CD8-positive, alpha-beta memory T cell (primary cell): ENCODE results near the gene FRMD4A. TPM values are rescaled to one million over a fixed set of nuclear protein-coding genes. Genes with fewer than 3 reads are reported as not detected.

Experiments
- CTCF ChIA-PET: fragments of 350-600 bp; sonication (Branson Sonifier 250); formaldehyde crosslinking; loops from one replicate; lab custom pipeline; 2021; ENCODE audit warnings: antibody characterized with exemption; lab: Charles Lee
- POLR2A ChIA-PET: fragments of 350-600 bp; sonication (Branson Sonifier 250); formaldehyde crosslinking; loops from one replicate; lab custom pipeline; 2021; ENCODE audit warnings: antibody characterized with exemption; lab: Charles Lee
- DNase-seq, 5 donors: peaks; one replicate each; pipeline versions ENCODE4 v3.0.0 to v3.0.0-alpha.2; 2020 to 2022; ENCODE audit warnings: mixed read lengths in 1 of 5
- H3K27ac ChIP-seq: one replicate; pipeline ENCODE4 v1.7.0; 2013; ENCODE audit warnings: low read depth, mild to moderate bottlenecking, low read length, moderate library complexity
- H3K27me3 ChIP-seq: 2 replicates; pipeline ENCODE4 v1.7.0; 2013; ENCODE audit warnings: low read length, mild to moderate bottlenecking; ENCODE audit not compliant: insufficient read depth, poor library complexity, severe bottlenecking
- H3K36me3 ChIP-seq: 2 replicates; pipeline ENCODE4 v1.7.0; 2013; ENCODE audit warnings: mild to moderate bottlenecking, low read length, moderate library complexity; ENCODE audit not compliant: insufficient read depth
- H3K4me1 ChIP-seq: 2 replicates; pipeline ENCODE4 v1.7.0; 2013; ENCODE audit warnings: mild to moderate bottlenecking, low read length, moderate library complexity; ENCODE audit not compliant: insufficient read depth
- H3K4me3 ChIP-seq: 2 replicates; pipeline ENCODE4 v1.7.0; 2013; ENCODE audit warnings: mild to moderate bottlenecking, low read length
- H3K9me3 ChIP-seq: 2 replicates; pipeline ENCODE4 v1.7.0; 2013; ENCODE audit warnings: mild to moderate bottlenecking, low read length
- H3K27ac Mint-ChIP-seq, 8 donors: one replicate each; pipeline ENCODE4 v1.8.0; 2020 to 2021; ENCODE audit warnings: mixed read lengths in 8 of 8, mild to moderate bottlenecking in 6 of 8, inconsistent platforms in 3 of 8, moderate library complexity in 3 of 8
- H3K27me3 Mint-ChIP-seq, 2 donors: one replicate each; pipeline ENCODE4 v1.8.0; 2020 to 2021; ENCODE audit warnings: mixed read lengths in 2 of 2, mild to moderate bottlenecking in 1 of 2, moderate library complexity in 1 of 2
- H3K36me3 Mint-ChIP-seq, 3 donors: one replicate each; pipeline ENCODE4 v1.8.0; 2020 to 2021; ENCODE audit warnings: mixed read lengths in 3 of 3, inconsistent platforms in 1 of 3, mild to moderate bottlenecking in 1 of 3
- H3K4me1 Mint-ChIP-seq, 3 donors: one replicate each; pipeline ENCODE4 v1.8.0; 2020 to 2021; ENCODE audit warnings: mixed read lengths in 3 of 3, inconsistent platforms in 1 of 3, mild to moderate bottlenecking in 1 of 3
- H3K4me3 Mint-ChIP-seq, 7 donors: one replicate each; pipeline ENCODE4 v1.8.0; 2020 to 2021; ENCODE audit warnings: mixed read lengths in 7 of 7, mild to moderate bottlenecking in 6 of 7, moderate library complexity in 4 of 7, inconsistent platforms in 2 of 7
- H3K9me3 Mint-ChIP-seq, 5 donors: one replicate each; pipeline ENCODE4 v1.8.0; 2020 to 2022; ENCODE audit warnings: mixed read lengths in 5 of 5, mild to moderate bottlenecking in 3 of 5, moderate library complexity in 2 of 5, inconsistent platforms in 1 of 5
- polyA plus RNA-seq: library from polyadenylated mRNA; unstranded; fragments of 300-500 nt; fragmentation: Illumina TruSeq; gene quantifications from one replicate; pipeline ENCODE4 v1.2.3, GENCODE V29; 2021
- total RNA-seq, 2 experiments: library from RNA; stranded (reverse); gene quantifications; one replicate each; pipeline ENCODE4 v1.2.3, GENCODE V29; 2021

Gene FRMD4A
- total and polyA plus RNA-seq, 3 experiments from 2014 or later, result 0.21 to 2.7 (median 2.1) TPM

- Mint-ChIP-seq H3K4me3 (no peak overlapping the region), H3K36me3 (no peaks in the 10 kb centered on the region), H3K27me3 (peaks cover 6 to 32% of the 10 kb centered on the region in 2 donors), H3K9me3 (no peaks in the 10 kb centered on the region), H3K4me1 (peaks cover 3 to 11% (median 8%) of the 10 kb centered on the region in 3 donors), H3K27ac (no peak overlapping the region)
- Histone ChIP-seq H3K9me3 (no peaks in the 10 kb centered on the region), H3K27me3 (peaks cover 5% of the 10 kb centered on the region), H3K27ac (no peak overlapping the region), H3K36me3 (no peaks in the 10 kb centered on the region), H3K4me1 (peaks cover 3% of the 10 kb centered on the region), H3K4me3 (no peak overlapping the region)
- POLR2A ChIA-PET, result no interaction called here
- CTCF ChIA-PET, result no interaction called here
- DNase-seq, result peak; percentile 8 to 59 (median 25)
Observed at GRCh38 chr10:14032406-14032998, 298.2 kb downstream of the FRMD4A start.

GRCh38 chr10:14026325-14026724, 304.4 kb downstream of the FRMD4A start:
- no peak overlapping the region for H3K27ac Mint-ChIP-seq
- H3K27me3 Mint-ChIP-seq, result peaks cover 10 to 36% of the 10 kb centered on the region in 2 donors
- no peaks in the 10 kb centered on the region for H3K36me3 Mint-ChIP-seq
- H3K9me3 Mint-ChIP-seq, result no peaks in the 10 kb centered on the region
- CTCF ChIA-PET, result no interaction called here
- Histone ChIP-seq H3K27me3 (peaks cover 5% of the 10 kb centered on the region), H3K36me3 (no peaks in the 10 kb centered on the region), H3K27ac (no peak overlapping the region), H3K9me3 (no peaks in the 10 kb centered on the region), H3K4me1 (no peaks in the 10 kb centered on the region), H3K4me3 (no peak overlapping the region)
- POLR2A ChIA-PET, result no interaction called here
- no peak overlapping the region for H3K4me3 Mint-ChIP-seq
- peaks cover 7 to 10% (median 8%) of the 10 kb centered on the region in 3 donors for H3K4me1 Mint-ChIP-seq
- DNase-seq, result no peak

GRCh38 chr10:14025283-14026189, 305.2 kb downstream of the FRMD4A start:
- Mint-ChIP-seq H3K27ac (no peak overlapping the region), H3K9me3 (no peaks in the 10 kb centered on the region), H3K4me1 (peaks cover 7 to 10% (median 8%) of the 10 kb centered on the region in 3 donors), H3K27me3 (peaks cover 10 to 37% of the 10 kb centered on the region in 2 donors), H3K4me3 (no peak overlapping the region), H3K36me3 (no peaks in the 10 kb centered on the region)
- no peak for DNase-seq
- CTCF ChIA-PET, result no interaction called here
- H3K27me3 ChIP-seq, result peaks cover 5% of the 10 kb centered on the region
- H3K4me1 ChIP-seq, result no peaks in the 10 kb centered on the region
- H3K36me3 ChIP-seq, result no peaks in the 10 kb centered on the region
- H3K4me3 ChIP-seq, result no peak overlapping the region
- H3K27ac ChIP-seq, result no peak overlapping the region
- POLR2A ChIA-PET, result interaction anchor here (0.6 kb wide), 1 partner anchor 14 kb away, joined by 9 read pairs; no protein-coding TSS in a partner anchor
- no peaks in the 10 kb centered on the region for H3K9me3 ChIP-seq

DNA sequence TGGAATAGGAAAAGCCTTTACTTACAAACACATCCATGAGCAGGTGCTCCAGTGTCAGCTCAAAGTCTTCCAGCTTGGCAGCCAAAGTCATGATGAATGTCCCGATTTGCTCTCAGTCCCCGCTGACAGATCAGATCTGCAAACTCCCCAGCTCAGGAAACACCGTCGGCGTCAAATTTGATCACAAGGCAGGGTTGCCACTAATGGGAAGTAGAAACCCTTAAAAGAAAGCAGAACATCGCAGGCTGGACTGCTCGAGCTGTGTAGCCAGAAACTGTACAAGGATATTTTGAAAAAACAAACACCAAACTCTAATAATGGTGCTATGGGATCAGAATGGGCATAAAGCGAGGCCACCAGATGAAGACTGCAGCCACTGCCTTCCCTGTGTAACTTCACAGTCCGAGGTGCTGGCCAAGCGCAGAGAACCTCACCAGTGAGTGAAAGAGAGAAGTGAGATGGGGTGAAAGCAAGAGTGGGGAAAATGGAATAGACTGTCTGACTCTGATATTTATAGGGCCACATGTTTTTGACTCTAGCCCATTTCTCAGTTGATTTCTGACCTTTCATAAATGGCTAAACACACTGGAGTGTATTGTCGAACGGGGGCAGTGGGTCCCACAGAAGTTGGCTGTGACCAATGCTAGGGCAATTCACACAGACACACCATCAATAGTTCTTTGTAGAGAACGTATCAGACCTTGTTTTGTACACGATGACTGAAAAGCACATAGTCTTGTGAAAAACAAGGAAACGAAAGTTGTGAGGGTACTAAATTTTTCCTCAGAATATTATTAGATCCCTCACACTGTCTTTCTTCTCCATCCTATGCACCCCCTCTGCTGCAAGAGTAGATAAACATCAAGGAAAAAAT, 306.2 kb downstream of the FRMD4A start:
- Mint-ChIP-seq H3K36me3 (no peaks in the 10 kb centered on the region), H3K27ac (peak overlapping the region in 1 of 8 donors; percentile 26), H3K4me3 (no peak overlapping the region), H3K4me1 (peaks cover 7 to 12% (median 10%) of the 10 kb centered on the region in 3 donors), H3K27me3 (peaks cover 12 to 33% of the 10 kb centered on the region in 2 donors), H3K9me3 (peaks cover 0 to 5% (median 0%) of the 10 kb centered on the region in 5 donors)
- H3K36me3 ChIP-seq, result no peaks in the 10 kb centered on the region
- DNase-seq, result no peak
- no peak overlapping the region for H3K4me3 ChIP-seq
- no peaks in the 10 kb centered on the region for H3K4me1 ChIP-seq
- peaks cover 5% of the 10 kb centered on the region for H3K27me3 ChIP-seq
- POLR2A ChIA-PET, result interaction anchor here (0.6 kb wide), 1 partner anchor 13 kb away, joined by 9 read pairs; no protein-coding TSS in a partner anchor
- H3K9me3 ChIP-seq, result no peaks in the 10 kb centered on the region
- no peak overlapping the region for H3K27ac ChIP-seq
- CTCF ChIA-PET, result no interaction called here

DNA sequence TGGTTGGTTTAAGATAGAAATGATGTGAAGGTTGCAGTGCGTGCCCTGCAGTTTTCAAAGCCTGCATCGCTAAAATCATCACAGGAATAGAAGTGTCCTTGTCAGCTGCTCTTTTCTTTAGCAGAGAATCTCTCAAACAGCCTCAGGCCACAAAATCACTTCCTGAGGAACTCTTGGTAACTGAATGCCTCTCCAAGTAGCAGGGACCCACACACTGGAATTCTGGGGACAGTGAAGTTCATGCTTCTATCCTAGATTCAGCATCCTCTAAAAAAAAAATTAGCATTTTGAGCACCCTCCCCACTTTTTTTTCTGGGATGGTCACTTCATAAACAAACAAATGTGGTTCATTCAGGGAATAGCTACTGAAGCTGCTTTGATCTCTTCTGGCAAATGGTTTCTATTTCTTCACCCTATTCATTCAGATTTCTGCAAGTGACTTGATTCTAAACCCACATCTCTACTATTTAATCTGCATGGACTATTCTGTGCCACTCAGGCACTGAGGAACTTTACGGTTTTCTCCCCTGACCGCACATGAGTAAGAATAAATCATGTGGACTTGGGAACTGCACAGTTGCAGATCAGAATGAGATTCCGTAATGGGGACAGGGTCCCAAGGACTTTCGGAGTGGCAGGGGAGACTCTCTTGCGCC, 306.9 kb downstream of the FRMD4A start:
- Mint-ChIP-seq H3K4me3 (no peak overlapping the region), H3K27me3 (peaks cover 10 to 29% of the 10 kb centered on the region in 2 donors), H3K4me1 (peaks cover 7 to 12% (median 10%) of the 10 kb centered on the region in 3 donors), H3K27ac (peak overlapping the region in 1 of 8 donors; percentile 81), H3K36me3 (peaks cover 0 to 4% (median 0%) of the 10 kb centered on the region in 3 donors), H3K9me3 (peaks cover 2 to 10% (median 4%) of the 10 kb centered on the region in 5 donors)
- Histone ChIP-seq H3K27me3 (peaks cover 5% of the 10 kb centered on the region), H3K9me3 (no peaks in the 10 kb centered on the region), H3K36me3 (no peaks in the 10 kb centered on the region), H3K27ac (no peak overlapping the region), H3K4me3 (no peak overlapping the region), H3K4me1 (no peaks in the 10 kb centered on the region)
- POLR2A ChIA-PET, result no interaction called here
- DNase-seq, result no peak
- CTCF ChIA-PET, result no interaction called here

DNA sequence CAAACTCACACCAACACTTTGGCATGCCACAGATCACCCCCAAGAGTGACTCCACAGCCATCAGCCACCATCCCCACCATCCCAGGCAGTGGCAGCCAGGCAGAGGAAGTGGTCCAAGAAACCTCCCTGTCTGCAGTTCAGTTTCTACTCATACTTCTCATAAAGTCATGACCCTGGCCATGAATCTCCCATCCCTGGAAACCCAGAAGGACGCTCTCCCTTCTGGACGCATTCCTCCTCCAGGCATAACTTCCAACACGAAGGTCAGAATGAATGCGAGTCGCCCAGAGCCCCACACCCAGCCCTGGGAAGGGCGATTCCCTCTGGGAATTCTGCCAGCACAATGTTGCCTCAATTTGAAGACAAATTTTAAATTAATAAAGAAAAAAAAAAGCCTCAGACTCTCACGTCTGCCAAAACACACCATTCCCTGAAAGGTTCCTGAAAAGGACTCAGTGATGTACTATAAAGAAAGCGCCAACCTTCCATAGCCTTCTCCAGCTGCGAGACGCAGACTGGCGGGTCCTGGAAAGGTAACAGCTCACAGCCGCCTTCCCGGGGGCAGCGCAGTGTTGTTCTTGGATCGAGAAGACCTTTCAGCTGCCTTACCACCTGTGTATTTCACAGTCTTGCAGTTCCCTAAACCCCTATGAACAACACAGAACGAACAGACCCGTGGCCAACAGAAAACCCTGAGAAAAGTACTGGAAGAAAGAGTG, 307.6 kb downstream of the FRMD4A start:
- DNase-seq, result no peak
- Histone ChIP-seq H3K27ac (no peak overlapping the region), H3K4me1 (no peaks in the 10 kb centered on the region), H3K27me3 (no peaks in the 10 kb centered on the region), H3K4me3 (no peak overlapping the region), H3K9me3 (no peaks in the 10 kb centered on the region), H3K36me3 (no peaks in the 10 kb centered on the region)
- Mint-ChIP-seq H3K36me3 (peaks cover 0 to 9% (median 0%) of the 10 kb centered on the region in 3 donors), H3K27ac (peak overlapping the region in 1 of 8 donors; percentile 81), H3K4me1 (peaks cover 7 to 12% (median 10%) of the 10 kb centered on the region in 3 donors), H3K9me3 (peaks cover 8 to 15% (median 8%) of the 10 kb centered on the region in 5 donors), H3K4me3 (no peak overlapping the region), H3K27me3 (peaks cover 15 to 33% of the 10 kb centered on the region in 2 donors)
- CTCF ChIA-PET, result no interaction called here
- POLR2A ChIA-PET, result no interaction called here

DNA sequence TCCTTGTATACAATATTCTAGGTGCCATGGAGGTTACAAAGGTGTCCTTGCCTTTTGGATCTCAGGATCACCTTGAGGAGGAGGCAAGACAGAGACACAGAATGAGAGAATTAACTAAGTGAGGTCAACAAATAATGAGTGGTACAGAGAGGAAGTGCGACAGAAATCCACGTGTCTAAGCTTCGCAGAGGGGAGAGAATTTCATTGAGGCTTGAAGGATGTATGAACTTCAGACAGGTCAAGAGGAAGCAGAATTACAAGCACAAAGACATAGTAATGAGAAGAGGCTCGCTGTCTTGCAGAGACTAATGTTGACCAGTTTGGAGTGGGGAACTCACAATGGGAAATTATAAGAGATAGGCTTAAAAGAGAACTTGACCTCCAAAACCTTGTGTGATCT, 308.7 kb downstream of the FRMD4A start:
- POLR2A ChIA-PET, result no interaction called here
- Mint-ChIP-seq H3K4me3 (no peak overlapping the region), H3K4me1 (peaks cover 7 to 12% (median 10%) of the 10 kb centered on the region in 3 donors), H3K36me3 (peaks cover 0 to 13% (median 0%) of the 10 kb centered on the region in 3 donors), H3K9me3 (peaks cover 8 to 19% (median 10%) of the 10 kb centered on the region in 5 donors), H3K27ac (no peak overlapping the region), H3K27me3 (peaks cover 18 to 27% of the 10 kb centered on the region in 2 donors)
- CTCF ChIA-PET, result no interaction called here
- Histone ChIP-seq H3K27ac (no peak overlapping the region), H3K36me3 (no peaks in the 10 kb centered on the region), H3K9me3 (no peaks in the 10 kb centered on the region), H3K4me3 (no peak overlapping the region), H3K4me1 (no peaks in the 10 kb centered on the region), H3K27me3 (no peaks in the 10 kb centered on the region)
- no peak for DNase-seq
